ENCODE measurements around the gene ZNF385B. TPM values are rescaled to one million over a fixed set of nuclear protein-coding genes. Genes with fewer than 3 reads are reported as not detected.

The ZNF385B gene
- total RNA-seq, 1 experiment from 2014 or later, result 9.3 TPM

DNA sequence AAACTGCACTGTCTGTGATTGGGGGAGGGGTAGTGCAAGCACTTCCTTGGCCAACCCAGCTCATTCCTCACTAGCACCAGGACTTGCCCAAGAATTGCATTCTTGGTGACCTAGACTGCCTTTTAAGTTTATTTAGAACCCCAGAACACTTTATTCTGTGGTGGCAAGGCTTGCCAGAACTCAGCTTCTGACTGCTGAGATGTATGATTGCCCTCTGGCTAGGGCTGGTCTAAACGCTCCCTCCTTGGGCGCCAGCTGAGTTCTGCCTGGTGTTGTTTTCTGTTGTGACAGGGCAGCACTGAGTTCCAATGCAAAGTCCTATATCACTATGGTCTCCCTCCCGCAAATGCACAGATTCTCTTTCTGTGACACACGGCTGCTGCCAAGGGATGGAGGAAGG is 247.7 kb downstream of the ZNF385B start:
- intact Hi-C loops (cut with micrococcal nuclease), result no loop called here
- H3K27ac ChIP-seq (ENCODE audit: low read depth, low read length), result no peak overlapping the region
- ChIA-PET CTCF (no interaction called here), POLR2A (no interaction called here), RAD21 (ENCODE audit: low non-redundant PET in 1 of 2, low total read pairs in 2 of 2, uncharacterized antibody in 2 of 2, unreplicated experiment in 2 of 2) (no interaction called here)
- H3K79me2 ChIP-seq (ENCODE audit: insufficient read depth, low read length), result no peaks in the 10 kb centered on the region
- DNase-seq (ENCODE audit: low read depth, low spot score) (no peak), ATAC-seq (no peak)
- H3K27me3 ChIP-seq (ENCODE audit: insufficient read depth, low read length), result no peaks in the 10 kb centered on the region
- H3K9ac ChIP-seq (ENCODE audit: low read length), result no peak overlapping the region
- no peak for TF ChIP-seq CBX3 (IDR thresholded peaks at IDR 0.05; ENCODE audit: low read depth)
- H3K36me3 ChIP-seq (ENCODE audit: control insufficient read depth in 1 of 2, insufficient read depth in 2 of 2, low read length in 2 of 2), result no peaks in the 10 kb centered on the region
- no peaks in the 10 kb centered on the region for H3K4me1 ChIP-seq (ENCODE audit: control insufficient read depth in 1 of 2, insufficient read depth in 2 of 2, low read length in 2 of 2)
- H3K9me2 ChIP-seq (ENCODE audit: insufficient read depth), result no peaks in the 10 kb centered on the region
- BruUV-seq (replicated peaks), result no TSS peak
- H3K9me3 ChIP-seq (ENCODE audit: control insufficient read depth in 1 of 2, insufficient read depth in 1 of 2, low read depth in 1 of 2, low read length in 2 of 2), result no peaks in the 10 kb centered on the region
- no peaks in the 10 kb centered on the region for H4K20me1 ChIP-seq (ENCODE audit: insufficient read depth)
- no peak overlapping the region for H3K4me2 ChIP-seq (ENCODE audit: low read length)
- no peak overlapping the region for H3K4me3 ChIP-seq (replicated peaks in 1 of 2; ENCODE audit: low read depth in 1 of 2, low read length in 2 of 2)
- H2AFZ ChIP-seq (ENCODE audit: low read depth, low read length, poor library complexity, severe bottlenecking), result no peak overlapping the region

DNA sequence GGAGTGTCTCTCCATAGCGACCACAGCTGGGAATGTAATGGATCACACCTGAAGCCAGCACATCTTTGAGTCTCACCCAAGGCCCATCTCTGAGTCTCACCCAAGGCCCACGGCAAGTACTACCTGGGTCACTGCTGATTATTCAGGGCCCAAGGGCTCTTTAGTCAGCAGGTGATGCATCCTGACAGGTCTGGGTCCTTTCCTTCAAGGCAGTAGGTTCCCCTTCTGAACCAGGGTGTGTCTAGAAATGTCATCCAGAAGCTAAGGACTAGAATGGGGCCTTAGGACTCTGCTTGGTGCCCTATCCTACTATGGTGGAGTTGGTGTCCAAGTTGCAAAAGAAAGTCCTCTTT is 248.1 kb downstream of the ZNF385B start:
- Histone ChIP-seq H3K4me3 (replicated peaks in 1 of 2; ENCODE audit: low read depth in 1 of 2, low read length in 2 of 2) (no peak overlapping the region), H2AFZ (ENCODE audit: low read depth, low read length, poor library complexity, severe bottlenecking) (no peak overlapping the region), H3K27me3 (ENCODE audit: insufficient read depth, low read length) (no peaks in the 10 kb centered on the region), H4K20me1 (ENCODE audit: insufficient read depth) (no peaks in the 10 kb centered on the region), H3K4me2 (ENCODE audit: low read length) (no peak overlapping the region), H3K4me1 (ENCODE audit: control insufficient read depth in 1 of 2, insufficient read depth in 2 of 2, low read length in 2 of 2) (no peaks in the 10 kb centered on the region), H3K36me3 (ENCODE audit: control insufficient read depth in 1 of 2, insufficient read depth in 2 of 2, low read length in 2 of 2) (no peaks in the 10 kb centered on the region), H3K9me3 (ENCODE audit: control insufficient read depth in 1 of 2, insufficient read depth in 1 of 2, low read depth in 1 of 2, low read length in 2 of 2) (no peaks in the 10 kb centered on the region), H3K9ac (ENCODE audit: low read length) (no peak overlapping the region), H3K27ac (ENCODE audit: low read depth, low read length) (no peak overlapping the region), H3K79me2 (ENCODE audit: insufficient read depth, low read length) (no peaks in the 10 kb centered on the region), H3K9me2 (ENCODE audit: insufficient read depth) (no peaks in the 10 kb centered on the region)
- TF ChIP-seq EGR1 (IDR thresholded peaks at IDR 0.05; ENCODE audit: low read depth) (no peak), CEBPB (IDR thresholded peaks at IDR 0.05; ENCODE audit: low read depth) (no peak), EZH2phosphoT487 (IDR thresholded peaks at IDR 0.05; ENCODE audit: borderline replicate concordance) (no peak), ZFX (IDR thresholded peaks at IDR 0.05) (no peak), ATF3 (IDR thresholded peaks at IDR 0.05) (no peak)
- TF ChIP-seq, protein P1, sequence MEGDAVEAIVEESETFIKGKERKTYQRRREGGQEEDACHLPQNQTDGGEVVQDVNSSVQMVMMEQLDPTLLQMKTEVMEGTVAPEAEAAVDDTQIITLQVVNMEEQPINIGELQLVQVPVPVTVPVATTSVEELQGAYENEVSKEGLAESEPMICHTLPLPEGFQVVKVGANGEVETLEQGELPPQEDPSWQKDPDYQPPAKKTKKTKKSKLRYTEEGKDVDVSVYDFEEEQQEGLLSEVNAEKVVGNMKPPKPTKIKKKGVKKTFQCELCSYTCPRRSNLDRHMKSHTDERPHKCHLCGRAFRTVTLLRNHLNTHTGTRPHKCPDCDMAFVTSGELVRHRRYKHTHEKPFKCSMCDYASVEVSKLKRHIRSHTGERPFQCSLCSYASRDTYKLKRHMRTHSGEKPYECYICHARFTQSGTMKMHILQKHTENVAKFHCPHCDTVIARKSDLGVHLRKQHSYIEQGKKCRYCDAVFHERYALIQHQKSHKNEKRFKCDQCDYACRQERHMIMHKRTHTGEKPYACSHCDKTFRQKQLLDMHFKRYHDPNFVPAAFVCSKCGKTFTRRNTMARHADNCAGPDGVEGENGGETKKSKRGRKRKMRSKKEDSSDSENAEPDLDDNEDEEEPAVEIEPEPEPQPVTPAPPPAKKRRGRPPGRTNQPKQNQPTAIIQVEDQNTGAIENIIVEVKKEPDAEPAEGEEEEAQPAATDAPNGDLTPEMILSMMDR (IDR thresholded peaks at IDR 0.05 in 2 of 3, conservative IDR thresholded peaks at IDR 0.05 in 1 of 3; ENCODE audit: borderline replicate concordance in 1 of 3, insufficient read depth in 1 of 3, low read depth in 2 of 3, low read length in 2 of 3), result no peak
- ChIA-PET CTCF (no interaction called here), POLR2A (no interaction called here), RAD21 (ENCODE audit: low non-redundant PET in 1 of 2, low total read pairs in 2 of 2, uncharacterized antibody in 2 of 2, unreplicated experiment in 2 of 2) (no interaction called here)
- DNase-seq (ENCODE audit: low read depth, low spot score) (no peak), ATAC-seq (no peak)
- intact Hi-C loops (cut with micrococcal nuclease), result no loop called here
- BruUV-seq (replicated peaks), result no TSS peak

Measured in HCT116 (cell line).